ENCODE data around the gene CAVIN1.

CAVIN1 gene

GRCh38 chr17:42378959-42379594 is 44.0 kb downstream of the CAVIN1 start:
- no peak overlapping the region for H3K4me3 ChIP-seq (ENCODE audit: insufficient read depth, low read length, poor library complexity, severe bottlenecking)
- no peaks in the 10 kb centered on the region; the same call in 1 of the 2 replicates for H3K79me2 ChIP-seq (ENCODE audit: insufficient read depth, low read length)
- no peaks in the 10 kb centered on the region for H3K36me3 ChIP-seq (ENCODE audit: low read length)
- H3K27me3 ChIP-seq (ENCODE audit: low read length) = no peaks in the 10 kb centered on the region
- no peak overlapping the region for H3K27ac ChIP-seq (ENCODE audit: low read depth, low read length)
- no peak overlapping the region for H2AFZ ChIP-seq (ENCODE audit: low read depth, low read length, severe bottlenecking)
- H3K9ac ChIP-seq (ENCODE audit: low read length) = no peak overlapping the region
- no peaks in the 10 kb centered on the region for H3F3A ChIP-seq (ENCODE audit: insufficient read depth)
- no peaks in the 10 kb centered on the region for H3K9me3 ChIP-seq (ENCODE audit: insufficient read depth, low read length)
- H3K4me2 ChIP-seq (ENCODE audit: low read depth, low read length, poor library complexity, severe bottlenecking) = no peak overlapping the region
- 0 out of 2 replicates have a peak, but pooled peaks cover 4% of the 10 kb centered on the region for H4K20me1 ChIP-seq (ENCODE audit: low read depth, low read length)
- TF ChIP-seq CTCF (IDR thresholded peaks at IDR 0.05; ENCODE audit: insufficient read depth, low read length, poor library complexity, severe bottlenecking) = no peak
- no peak for TF ChIP-seq EZH2phosphoT487 (conservative IDR thresholded peaks at IDR 0.05; ENCODE audit: low read length)
- H3K9me2 ChIP-seq (replicated peaks; ENCODE audit: insufficient read depth, low read length) = no peaks in the 10 kb centered on the region

- Histone ChIP-seq H3K27ac (ENCODE audit: low read depth, low read length) (no peak overlapping the region), H3K79me2 (ENCODE audit: insufficient read depth, low read length) (no peaks in the 10 kb centered on the region; the same call in 1 of the 2 replicates), H3K9ac (ENCODE audit: low read length) (no peak overlapping the region), H3K4me2 (ENCODE audit: low read depth, low read length, poor library complexity, severe bottlenecking) (no peak overlapping the region), H3F3A (ENCODE audit: insufficient read depth) (no peaks in the 10 kb centered on the region), H4K20me1 (ENCODE audit: low read depth, low read length) (0 out of 2 replicates have a peak, but pooled peaks cover 4% of the 10 kb centered on the region), H3K36me3 (ENCODE audit: low read length) (no peaks in the 10 kb centered on the region), H3K9me3 (ENCODE audit: insufficient read depth, low read length) (no peaks in the 10 kb centered on the region), H3K27me3 (ENCODE audit: low read length) (no peaks in the 10 kb centered on the region), H3K9me2 (replicated peaks; ENCODE audit: insufficient read depth, low read length) (no peaks in the 10 kb centered on the region), H3K4me3 (ENCODE audit: insufficient read depth, low read length, poor library complexity, severe bottlenecking) (no peak overlapping the region), H2AFZ (ENCODE audit: low read depth, low read length, severe bottlenecking) (no peak overlapping the region)
- TF ChIP-seq EZH2phosphoT487 (conservative IDR thresholded peaks at IDR 0.05; ENCODE audit: low read length) = no peak
- no peak for TF ChIP-seq CTCF (IDR thresholded peaks at IDR 0.05; ENCODE audit: insufficient read depth, low read length, poor library complexity, severe bottlenecking)
These were observed 44.6 kb downstream of the CAVIN1 start for GRCh38 chr17:42378359-42378958.

- H3K4me2 ChIP-seq (ENCODE audit: low read depth, low read length, poor library complexity, severe bottlenecking) = no peak overlapping the region
- no peaks in the 10 kb centered on the region for H3K9me2 ChIP-seq (replicated peaks; ENCODE audit: insufficient read depth, low read length)
- H2AFZ ChIP-seq (ENCODE audit: low read depth, low read length, severe bottlenecking) = no peak overlapping the region
- H3F3A ChIP-seq (ENCODE audit: insufficient read depth) = no peaks in the 10 kb centered on the region
- H3K4me3 ChIP-seq (ENCODE audit: insufficient read depth, low read length, poor library complexity, severe bottlenecking) = no peak overlapping the region
- H3K27ac ChIP-seq (ENCODE audit: low read depth, low read length) = no peak overlapping the region
- no peaks in the 10 kb centered on the region for H3K9me3 ChIP-seq (ENCODE audit: insufficient read depth, low read length)
- TF ChIP-seq EZH2phosphoT487 (conservative IDR thresholded peaks at IDR 0.05; ENCODE audit: low read length) = no peak
- TF ChIP-seq CTCF (IDR thresholded peaks at IDR 0.05; ENCODE audit: insufficient read depth, low read length, poor library complexity, severe bottlenecking) = no peak
- no peaks in the 10 kb centered on the region; the same call in 1 of the 2 replicates for H3K79me2 ChIP-seq (ENCODE audit: insufficient read depth, low read length)
- H3K9ac ChIP-seq (ENCODE audit: low read length) = no peak overlapping the region
- no peaks in the 10 kb centered on the region for H3K27me3 ChIP-seq (ENCODE audit: low read length)
- no peaks in the 10 kb centered on the region for H4K20me1 ChIP-seq (ENCODE audit: low read depth, low read length)
- no peaks in the 10 kb centered on the region for H3K36me3 ChIP-seq (ENCODE audit: low read length)
These were observed 49.2 kb downstream of the CAVIN1 start for GRCh38 chr17:42373896-42374295.

Data from SU-DHL-6 (cell line).